Measurements from ENCODE around the gene SH3GL1.
A peak's percentile ranks its signal among the peaks of the same experiment; 100 is the strongest.

Gene SH3GL1

GRCh38 chr19:4431808-4432674 is 31.7 kb upstream of the SH3GL1 start:
- no peak for DNase-seq

GRCh38 chr19:4431296-4431695 is 30.9 kb upstream of the SH3GL1 start:
- no peak for DNase-seq

- no peak for DNase-seq
Observed at GRCh38 chr19:4430760-4431159, 30.4 kb upstream of the SH3GL1 start.

GRCh38 chr19:4429771-4430171 is 29.4 kb upstream of the SH3GL1 start:
- no peak for DNase-seq

- DNase-seq = no peak
Observed at GRCh38 chr19:4429256-4429655, 28.9 kb upstream of the SH3GL1 start.

GRCh38 chr19:4428326-4428975 is 28.1 kb upstream of the SH3GL1 start:
- DNase-seq = no peak

GRCh38 chr19:4425537-4425936 is 25.2 kb upstream of the SH3GL1 start:
- DNase-seq = no peak

- DNase-seq = no peak
Observed at GRCh38 chr19:4423416-4424126, 23.2 kb upstream of the SH3GL1 start.

- no peak for DNase-seq
Observed at GRCh38 chr19:4416268-4416667, 15.9 kb upstream of the SH3GL1 start.

- no peak for DNase-seq
Observed at GRCh38 chr19:4415352-4415751, 15.0 kb upstream of the SH3GL1 start.

- no peak for DNase-seq
Observed at GRCh38 chr19:4414800-4415321, 14.5 kb upstream of the SH3GL1 start.

- no peak for DNase-seq
Observed at GRCh38 chr19:4414144-4414799, 13.9 kb upstream of the SH3GL1 start.

GRCh38 chr19:4413588-4413987 is 13.2 kb upstream of the SH3GL1 start:
- DNase-seq = no peak

- no peak for DNase-seq
Observed at GRCh38 chr19:4409123-4409933, 9.0 kb upstream of the SH3GL1 start.

- DNase-seq = no peak
Observed at GRCh38 chr19:4406626-4407025, 6.3 kb upstream of the SH3GL1 start.

GRCh38 chr19:4405977-4406376 is 5.6 kb upstream of the SH3GL1 start:
- DNase-seq = no peak

- no peak for DNase-seq
Observed at GRCh38 chr19:4403005-4403761, 2.8 kb upstream of the SH3GL1 start.

- DNase-seq = peak; percentile 98
Observed at GRCh38 chr19:4402171-4403004, 2.0 kb upstream of the SH3GL1 start, which contains the start of gene CHAF1A. Gene CHAF1A, plus strand, starts transcription at chr19:4402640. Its CDS starts 123 bp downstream, at chr19:4402763.

GRCh38 chr19:4401769-4402170 is 1.4 kb upstream of the SH3GL1 start:
- no peak for DNase-seq

- no peak for DNase-seq
Observed at GRCh38 chr19:4399812-4400134, 574 bp downstream of the SH3GL1 start.
